Measurements from ENCODE around the gene UPP1. TPM values are rescaled to one million over a fixed set of nuclear protein-coding genes. Genes with fewer than 3 reads are reported as not detected.

The UPP1 gene
- total and polyA plus RNA-seq, 2 of the 13 experiments (the other 11 are each of a cell fraction or from before 2014, with no cell fraction given), result 5.7 to 9.8 TPM

GRCh38 chr7:48140001-48140681 is 51.1 kb downstream of the UPP1 start (continued):
- TF ChIP-seq AFF4 (CRISPR knock-in tag; IDR thresholded peaks at IDR 0.05) (no peak), ZNF615 (CRISPR knock-in tag; IDR thresholded peaks at IDR 0.05; ENCODE audit: borderline replicate concordance) (no peak), TAF15 (IDR thresholded peaks at IDR 0.05; ENCODE audit: low read depth, low read length, poor library complexity, severe bottlenecking) (no peak), TGIF2 (CRISPR knock-in tag; IDR thresholded peaks at IDR 0.05) (peak; percentile 53), PBX2 (CRISPR knock-in tag; IDR thresholded peaks at IDR 0.05) (peak; percentile 31; the same call in 1 of the 2 replicates), MEF2D (CRISPR knock-in tag; IDR thresholded peaks at IDR 0.05) (peak; percentile 75; the same call in 1 of the 2 replicates), RARA (CRISPR knock-in tag; IDR thresholded peaks at IDR 0.05) (peak; percentile 98), NFE2 (CRISPR knock-in tag; IDR thresholded peaks at IDR 0.05) (no peak), ZNF580 (CRISPR knock-in tag; IDR thresholded peaks at IDR 0.05; ENCODE audit: borderline replicate concordance, low read depth) (peak; percentile 68; the same call in 1 of the 2 replicates), TERF1 (CRISPR knock-in tag; IDR thresholded peaks at IDR 0.05) (no peak), ZNF780A (CRISPR knock-in tag; IDR thresholded peaks at IDR 0.05) (peak; percentile 54; the same call in 1 of the 2 replicates), THRA (CRISPR knock-in tag; IDR thresholded peaks at IDR 0.05; ENCODE audit: borderline replicate concordance) (peak; percentile 71; the same call in 1 of the 2 replicates), MXI1 (IDR thresholded peaks at IDR 0.05; ENCODE audit: borderline replicate concordance, low read depth, low read length) (0 out of 3 replicates have a peak, but pooled peaks have one; percentile 42), ZNF687 (CRISPR knock-in tag; IDR thresholded peaks at IDR 0.05) (peak; percentile 53), SMAD9 (CRISPR knock-in tag; IDR thresholded peaks at IDR 0.05) (no peak), FOXP1 (IDR thresholded peaks at IDR 0.05) (peak; percentile 98), FOXP1 (CRISPR knock-in tag; IDR thresholded peaks at IDR 0.05) (peak; percentile 100)

All from HepG2 (cell line).